WERI-Rb-1 (cell line): Measurements from ENCODE around the gene MAS1.

Experiments used
- DNase-seq: peaks from one replicate; pipeline ENCODE4 v3.0.0-alpha.2; 2020
- H3K27ac ChIP-seq: fragments of 250-450 bp; sonication (Bioruptor Pico); 2 replicates; pipeline ENCODE4 v1.5.1; 2020; ENCODE audit warnings: mild to moderate bottlenecking, moderate library complexity
- H3K27me3 ChIP-seq: fragments of 250-450 bp; sonication (Bioruptor Pico); 2 replicates; pipeline ENCODE4 v1.5.1; 2021; ENCODE audit warnings: mild to moderate bottlenecking, low read depth, moderate library complexity; ENCODE audit not compliant: insufficient read depth, severe bottlenecking
- H3K36me3 ChIP-seq: fragments of 250-450 bp; sonication (Bioruptor Pico); 2 replicates; pipeline ENCODE4 v1.5.1; 2020; ENCODE audit warnings: mild to moderate bottlenecking, moderate library complexity
- H3K4me3 ChIP-seq: 2 replicates; pipeline ENCODE4 v1.5.1; 2011; ENCODE audit warnings: low read depth, mild to moderate bottlenecking, control low read depth, low read length
- H3K9me3 ChIP-seq: fragments of 250-450 bp; sonication (Bioruptor Pico); 2 replicates; pipeline ENCODE4 v1.5.1; 2021; ENCODE audit warnings: mild to moderate bottlenecking, moderate library complexity; ENCODE audit not compliant: severe bottlenecking
- CTCF ChIP-seq: IDR thresholded peaks from 2 replicates; pipeline ENCODE4 v1.5.1; 2011; ENCODE audit warnings: low read depth, mild to moderate bottlenecking, control low read depth, inconsistent platforms, low read length

The MAS1 gene

GRCh38 chr6:159904497-159904911 is 13.7 kb downstream of the MAS1 start:
- H3K4me3 ChIP-seq: no peak overlapping the region
- no peak overlapping the region for H3K27ac ChIP-seq
- no peak for DNase-seq
- peaks cover 62% of the 10 kb centered on the region for H3K27me3 ChIP-seq
- no peaks in the 10 kb centered on the region for H3K36me3 ChIP-seq
- H3K9me3 ChIP-seq: no peaks in the 10 kb centered on the region
- no peak for TF ChIP-seq CTCF

- Histone ChIP-seq H3K9me3 (no peaks in the 10 kb centered on the region), H3K36me3 (no peaks in the 10 kb centered on the region), H3K27ac (no peak overlapping the region), H3K27me3 (peaks cover 69% of the 10 kb centered on the region), H3K4me3 (no peak overlapping the region)
- TF ChIP-seq CTCF: no peak
- no peak for DNase-seq
These were observed 15.6 kb downstream of the MAS1 start for GRCh38 chr6:159906400-159906799.

- peaks cover 72% of the 10 kb centered on the region for H3K27me3 ChIP-seq
- no peak overlapping the region for H3K4me3 ChIP-seq
- TF ChIP-seq CTCF: no peak
- H3K36me3 ChIP-seq: no peaks in the 10 kb centered on the region
- H3K27ac ChIP-seq: no peak overlapping the region
- no peaks in the 10 kb centered on the region for H3K9me3 ChIP-seq
- no peak for DNase-seq
These were observed 17.7 kb downstream of the MAS1 start for GRCh38 chr6:159908535-159908934.

- TF ChIP-seq CTCF: no peak
- no peak for DNase-seq
- H3K27me3 ChIP-seq: peaks cover 68% of the 10 kb centered on the region
- H3K4me3 ChIP-seq: no peak overlapping the region
- H3K27ac ChIP-seq: no peak overlapping the region
- no peaks in the 10 kb centered on the region for H3K36me3 ChIP-seq
- no peaks in the 10 kb centered on the region for H3K9me3 ChIP-seq
These were observed 18.2 kb downstream of the MAS1 start for GRCh38 chr6:159908979-159909378.

GRCh38 chr6:159910342-159910741 is 19.6 kb downstream of the MAS1 start:
- Histone ChIP-seq H3K9me3 (no peaks in the 10 kb centered on the region), H3K27me3 (peaks cover 70% of the 10 kb centered on the region), H3K36me3 (no peaks in the 10 kb centered on the region), H3K4me3 (no peak overlapping the region), H3K27ac (no peak overlapping the region)
- no peak for TF ChIP-seq CTCF
- DNase-seq: no peak

- Histone ChIP-seq H3K36me3 (no peaks in the 10 kb centered on the region), H3K9me3 (no peaks in the 10 kb centered on the region), H3K27ac (no peak overlapping the region), H3K27me3 (peaks cover 58% of the 10 kb centered on the region), H3K4me3 (no peak overlapping the region)
- DNase-seq: no peak
- no peak for TF ChIP-seq CTCF
These were observed 22.6 kb downstream of the MAS1 start for GRCh38 chr6:159913375-159913774.
